K562 (cell line): ENCODE results near the gene PAQR7. TPM values are rescaled to one million over a fixed set of nuclear protein-coding genes. Genes with fewer than 3 reads are reported as not detected.

Experiments
- ATF1 ChIP-seq, 2 experiments: fragments of 450-650 bp in 1 of 2; IDR thresholded peaks; 2 replicates each; pipeline ENCODE4 v1.6.1; 2016; ENCODE audit warnings: missing compliant biosample characterization in 1 of 2, missing genetic modification characterization in 1 of 2
- CBFA2T3 ChIP-seq: fragments of 450-650 bp; IDR thresholded peaks from 2 replicates; pipeline ENCODE4 v1.6.1; 2017
- CBX8 ChIP-seq: fragments of 200-600 bp; sonication (generic); IDR thresholded peaks from 2 replicates; pipeline ENCODE4 v1.6.1; 2012; ENCODE audit warnings: borderline replicate concordance, mixed run types, low read depth, mild to moderate bottlenecking, moderate library complexity, mixed read lengths, low read length, control low read depth, inconsistent platforms; ENCODE audit not compliant: poor library complexity, severe bottlenecking; ENCODE audit errors: extremely low read depth
- CTCFL ChIP-seq: IDR thresholded peaks from 2 replicates; pipeline ENCODE4 v1.6.1; 2011; ENCODE audit warnings: borderline replicate concordance, low read depth, mild to moderate bottlenecking, moderate library complexity, low read length; ENCODE audit not compliant: insufficient read depth, poor library complexity, severe bottlenecking
- E2F4 ChIP-seq: sonication (generic); formaldehyde crosslinking; IDR thresholded peaks from 2 replicates; pipeline ENCODE4 v1.8.0; 2022; ENCODE audit warnings: mild to moderate bottlenecking, low read depth, missing genetic modification reagents
- FOXK1 ChIP-seq: sonication (generic); formaldehyde crosslinking; IDR thresholded peaks from 2 replicates; pipeline ENCODE4 v1.8.0; 2022; ENCODE audit warnings: missing genetic modification reagents, mild to moderate bottlenecking, borderline replicate concordance
- GMEB1 ChIP-seq: fragments of 250-450 bp; sonication (Bioruptor Pico); IDR thresholded peaks from 2 replicates; pipeline ENCODE4 v1.4.0; 2020; ENCODE audit warnings: mild to moderate bottlenecking
- HMG20A ChIP-seq: fragments of 450-650 bp; formaldehyde crosslinking; conservative IDR thresholded peaks from 2 replicates; pipeline ENCODE4 v1.4.0; 2020; ENCODE audit warnings: mild to moderate bottlenecking, mixed read lengths
- JUND ChIP-seq, 2 experiments: IDR thresholded peaks; 2 replicates in 1 of 2; 3 replicates in 1 of 2; pipeline ENCODE4 v1.6.1; 2011; ENCODE audit warnings: borderline replicate concordance in 2 of 2, low read depth in 2 of 2, low read length in 2 of 2, improper control_type of control experiment in 1 of 2, missing biosample characterization in 1 of 2, missing genetic modification characterization in 1 of 2, missing genetic modification reagents in 1 of 2
- KLF13 ChIP-seq: fragments of 450-650 bp; IDR thresholded peaks from 2 replicates; pipeline ENCODE4 v1.6.1; 2016; ENCODE audit warnings: missing genetic modification characterization, low read depth, mild to moderate bottlenecking, missing compliant biosample characterization, moderate library complexity, borderline replicate concordance
- NR2F6 ChIP-seq: fragments of 450-650 bp; formaldehyde crosslinking; IDR thresholded peaks from 2 replicates; pipeline ENCODE4 v1.4.0; 2020; ENCODE audit warnings: mild to moderate bottlenecking
- PHB ChIP-seq: fragments of 250-450 bp; sonication (Bioruptor Pico); IDR thresholded peaks from 2 replicates; pipeline ENCODE4 v1.5.0; 2021
- PKNOX1 ChIP-seq: fragments of 450-650 bp; IDR thresholded peaks from 2 replicates; pipeline ENCODE4 v1.6.1; 2016
- SNRNP70 ChIP-seq: fragments of 200-400 bp; formaldehyde crosslinking; optimal IDR thresholded peaks from 2 replicates; pipeline ENCODE3; 2017; ENCODE audit warnings: low read depth, low read length
- ZBTB43 ChIP-seq: sonication (generic); formaldehyde crosslinking; IDR thresholded peaks from 2 replicates; pipeline ENCODE4 v1.8.0; 2023; ENCODE audit warnings: mild to moderate bottlenecking, missing genetic modification reagents
- ZEB2 ChIP-seq: fragments of 450-650 bp; IDR thresholded peaks from 2 replicates; pipeline ENCODE4 v1.6.1; 2016
- ZNF124 ChIP-seq: sonication (generic); formaldehyde crosslinking; IDR thresholded peaks from 2 replicates; pipeline ENCODE4 v1.8.1; 2022; ENCODE audit warnings: missing genetic modification reagents
- ZNF766 ChIP-seq: fragments of 200-800 bp; sonication (Bioruptor generic); conservative IDR thresholded peaks from 2 replicates; pipeline ENCODE4 v1.6.1; 2016; ENCODE audit warnings: missing genetic modification characterization, missing compliant biosample characterization
- polyA plus RNA-seq, 8 experiments: library from polyadenylated mRNA; depleted of rRNA in 4 of 8; stranded (reverse) in 5 of 8; unstranded in 3 of 8; fragments of >200 nt; fragmentation: Nextera tagmentation in 2 of 8; fragmentation: Illumina TruSeq in 1 of 8; extraction: Ambion mirVana in 2 of 8; extraction: Trizol in 1 of 8; gene quantifications; 2 replicates each; pipeline versions ENCODE4 v1.2.1 to v1.2.3, GENCODE V29; 2011 to 2014; ENCODE audit warnings: inconsistent platforms in 1 of 8, missing spikeins in 1 of 8
- total RNA-seq, 7 experiments: library from RNA; depleted of rRNA in 6 of 7; stranded (reverse); fragments of >200 nt in 6 of 7; fragmentation: Illumina TruSeq in 2 of 7; extraction: Trizol in 2 of 7; gene quantifications; 2 replicates each; pipeline versions ENCODE4 v1.2.1 to v1.2.3, GENCODE V29; 2011 to 2021; ENCODE audit warnings: low replicate concordance in 1 of 7

PAQR7 gene
- total and polyA plus RNA-seq, 9 of the 15 experiments (the other 6 are each of a cell fraction or from before 2014, with no cell fraction given), result 1.1 to 5.2 (median 2.6) TPM

- TF ChIP-seq GMEB1 (CRISPR knock-in tag), result no peak
- TF ChIP-seq E2F4 (CRISPR knock-in tag), result peak; percentile 91
- no peak for TF ChIP-seq PHB (CRISPR knock-in tag)
- TF ChIP-seq NR2F6 (CRISPR knock-in tag), result no peak
- TF ChIP-seq CTCFL, result no peak
- no peak for TF ChIP-seq ZNF124
- TF ChIP-seq FOXK1 (CRISPR knock-in tag), result no peak
- no peak for TF ChIP-seq ZNF766 (CRISPR knock-in tag)
- TF ChIP-seq HMG20A (CRISPR knock-in tag), result no peak
- no peak for TF ChIP-seq ATF1 (CRISPR knock-in tag; IDR thresholded peaks at IDR 0.05)
- peak; percentile 60 for TF ChIP-seq ATF1 (tag; IDR thresholded peaks at IDR 0.05)
- TF ChIP-seq ZBTB43, result no peak; the same call in 1 of the 2 replicates
- no peak for TF ChIP-seq ZEB2
- TF ChIP-seq JUND (IDR thresholded peaks at IDR 0.05; ENCODE audit: borderline replicate concordance, low read depth, low read length), result no peak; the same call in 1 of the 2 replicates
- 0 out of 3 replicates have a peak, but pooled peaks have one; percentile 8 for TF ChIP-seq JUND (tag; IDR thresholded peaks at IDR 0.05; ENCODE audit: borderline replicate concordance, low read depth, low read length)
- TF ChIP-seq CBX8, result no peak
- TF ChIP-seq SNRNP70, result no peak
- peak; percentile 71; the same call in 1 of the 2 replicates for TF ChIP-seq KLF13 (tag)
- TF ChIP-seq PKNOX1, result no peak
- TF ChIP-seq CBFA2T3, result no peak
Measured at GRCh38 chr1:25904943-25905679, 29.6 kb upstream of the PAQR7 start (continued).
